H9 (cell line): ENCODE results near the gene BCL11B. TPM values are rescaled to one million over a fixed set of nuclear protein-coding genes. Genes with fewer than 3 reads are reported as not detected.

Experiments used
- DNase-seq: peaks from one replicate; pipeline ENCODE4 v3.0.0-alpha.2; 2017
- H2AFZ ChIP-seq: one replicate; pipeline ENCODE4 v1.6.1; 2013; ENCODE audit warnings: mild to moderate bottlenecking, low read length, control low read depth, moderate library complexity
- H2AK5ac ChIP-seq: 2 replicates; pipeline ENCODE4 v1.6.1; 2013; ENCODE audit warnings: low read length, control low read depth, mixed read lengths; ENCODE audit not compliant: insufficient read length
- H2BK120ac ChIP-seq: one replicate; pipeline ENCODE4 v1.6.1; 2013; ENCODE audit warnings: low read depth, mild to moderate bottlenecking, low read length, control low read depth, inconsistent platforms; ENCODE audit not compliant: poor library complexity, severe bottlenecking
- H2BK12ac ChIP-seq: 2 replicates; pipeline ENCODE4 v1.6.1; 2013; ENCODE audit warnings: low read length, control low read depth, mixed read lengths, low read depth; ENCODE audit not compliant: insufficient read length
- H2BK15ac ChIP-seq: 2 replicates; pipeline ENCODE4 v1.6.1; 2013; ENCODE audit warnings: low read depth, low read length, control low read depth
- H2BK20ac ChIP-seq: one replicate; pipeline ENCODE4 v1.6.1; 2013; ENCODE audit warnings: low read depth, mild to moderate bottlenecking, low read length, control low read depth, inconsistent platforms; ENCODE audit not compliant: poor library complexity, severe bottlenecking
- H2BK5ac ChIP-seq: 2 replicates; pipeline ENCODE4 v1.6.1; 2013; ENCODE audit warnings: low read length, control low read depth, mixed read lengths; ENCODE audit not compliant: insufficient read length
- H3K14ac ChIP-seq: 2 replicates; pipeline ENCODE4 v1.6.1; 2013; ENCODE audit warnings: low read length, control low read depth; ENCODE audit not compliant: insufficient read depth
- H3K18ac ChIP-seq: 2 replicates; pipeline ENCODE4 v1.6.1; 2013; ENCODE audit warnings: low read depth, mild to moderate bottlenecking, mixed read lengths, low read length, control low read depth; ENCODE audit not compliant: insufficient read length
- H3K23ac ChIP-seq: 2 replicates; pipeline ENCODE4 v1.6.1; 2013; ENCODE audit warnings: low read length, control low read depth, mixed read lengths, low read depth; ENCODE audit not compliant: insufficient read length
- H3K23me2 ChIP-seq: 2 replicates; pipeline ENCODE4 v1.6.1; 2013; ENCODE audit warnings: low read depth, mild to moderate bottlenecking, mixed read lengths, low read length, control low read depth; ENCODE audit not compliant: insufficient read length, poor library complexity, severe bottlenecking
- H3K27ac ChIP-seq: 2 replicates; pipeline ENCODE4 v1.5.1; 2013; ENCODE audit warnings: low read length, control low read depth, mixed read lengths, low read depth; ENCODE audit not compliant: insufficient read length
- H3K27me3 ChIP-seq: 2 replicates; pipeline ENCODE4 v1.6.1; 2013; ENCODE audit warnings: low read length, control low read depth, inconsistent platforms; ENCODE audit not compliant: insufficient read depth
- H3K4ac ChIP-seq: 2 replicates; pipeline ENCODE4 v1.6.1; 2013; ENCODE audit warnings: low read depth, mild to moderate bottlenecking, control low read depth, inconsistent platforms, low read length, moderate library complexity
- H3K4me1 ChIP-seq: 2 replicates; pipeline ENCODE4 v1.6.1; 2013; ENCODE audit warnings: low read length, control low read depth, inconsistent platforms; ENCODE audit not compliant: insufficient read depth
- H3K4me2 ChIP-seq: 2 replicates; pipeline ENCODE4 v1.6.1; 2013; ENCODE audit warnings: low read length, control low read depth, mixed read lengths; ENCODE audit not compliant: insufficient read length, insufficient read depth
- H3K56ac ChIP-seq: 2 replicates; pipeline ENCODE4 v1.6.1; 2013; ENCODE audit warnings: low read depth, mild to moderate bottlenecking, mixed read lengths, low read length, control low read depth; ENCODE audit not compliant: insufficient read length
- H3K79me1 ChIP-seq: 2 replicates; pipeline ENCODE4 v1.6.1; 2013; ENCODE audit warnings: low read depth, mild to moderate bottlenecking, moderate library complexity, low read length, control low read depth, inconsistent platforms; ENCODE audit not compliant: insufficient read depth, poor library complexity, severe bottlenecking
- H3K79me2 ChIP-seq: 2 replicates; pipeline ENCODE4 v1.6.1; 2013; ENCODE audit warnings: low read length, control low read depth, inconsistent platforms; ENCODE audit not compliant: insufficient read depth
- H3K9ac ChIP-seq: 2 replicates; pipeline ENCODE4 v1.6.1; 2013; ENCODE audit warnings: low read length, control low read depth, mixed read lengths; ENCODE audit not compliant: insufficient read length; ENCODE audit errors: extremely low read depth
- H3K9me3 ChIP-seq: one replicate; pipeline ENCODE4 v1.6.1; 2013; ENCODE audit warnings: low read depth, low read length, inconsistent platforms; ENCODE audit not compliant: control insufficient read depth
- H3T11ph ChIP-seq: one replicate; pipeline ENCODE4 v1.6.1; 2013; ENCODE audit warnings: mild to moderate bottlenecking, low read length, control low read depth, inconsistent platforms
- H4K20me1 ChIP-seq: one replicate; pipeline ENCODE4 v1.6.1; 2013; ENCODE audit not compliant: control insufficient read depth, insufficient read length, insufficient read depth
- H4K5ac ChIP-seq: 2 replicates; pipeline ENCODE4 v1.6.1; 2013; ENCODE audit warnings: low read depth, mild to moderate bottlenecking, mixed read lengths, low read length, control low read depth; ENCODE audit not compliant: insufficient read length
- H4K8ac ChIP-seq: replicated peaks from 2 replicates; pipeline ENCODE4 v1.6.1; 2013; ENCODE audit warnings: low read length, control low read depth, mixed read lengths, low read depth; ENCODE audit not compliant: insufficient read length
- H4K91ac ChIP-seq: 2 replicates; pipeline ENCODE4 v1.6.1; 2013; ENCODE audit warnings: low read depth, mild to moderate bottlenecking, moderate library complexity, mixed read lengths, low read length, control low read depth; ENCODE audit not compliant: insufficient read length
- H3K27ac Mint-ChIP-seq, 3 experiments: 2 replicates in 2 of 3; 3 replicates in 1 of 3; pipeline ENCODE4 v1.8.0; 2020 to 2021; ENCODE audit warnings: mixed read lengths in 3 of 3, mild to moderate bottlenecking in 1 of 3, moderate library complexity in 1 of 3
- H3K27me3 Mint-ChIP-seq: 2 replicates; pipeline ENCODE4 v1.8.0; 2021; ENCODE audit warnings: low read depth, mild to moderate bottlenecking, moderate library complexity, mixed read lengths
- H3K36me3 Mint-ChIP-seq, 3 experiments: 2 replicates in 2 of 3; 3 replicates in 1 of 3; pipeline ENCODE4 v1.8.0; 2020 to 2021; ENCODE audit warnings: low read depth in 3 of 3, mixed read lengths in 3 of 3; ENCODE audit not compliant: insufficient read depth in 1 of 3
- H3K4me1 Mint-ChIP-seq, 2 experiments: 2 replicates each; pipeline ENCODE4 v1.8.0; 2020; ENCODE audit warnings: mixed read lengths in 2 of 2
- H3K4me3 Mint-ChIP-seq, 2 experiments: 2 replicates in 1 of 2; 3 replicates in 1 of 2; pipeline ENCODE4 v1.8.0; 2020 to 2021; ENCODE audit warnings: mild to moderate bottlenecking in 2 of 2, mixed read lengths in 2 of 2, moderate library complexity in 1 of 2
- H3K9me3 Mint-ChIP-seq, 2 experiments: 2 replicates in 1 of 2; 3 replicates in 1 of 2; pipeline ENCODE4 v1.8.0; 2020; ENCODE audit warnings: mild to moderate bottlenecking in 2 of 2, mixed read lengths in 2 of 2, moderate library complexity in 1 of 2
- WGBS: extraction: QIAGEN DNeasy Blood & Tissue Kit; methylation state at CpG from one replicate; pipeline ENCODE4 v1.1.7; 2013; ENCODE audit warnings: missing lambda C conversion rate, low lambda C conversion rate, mixed read lengths; ENCODE audit not compliant: insufficient read length; ENCODE audit errors: extremely low coverage; 5-methylcytosine and 5-hydroxymethylcytosine counted together
- total RNA-seq: library from RNA; stranded (reverse); gene quantifications from 2 replicates; pipeline ENCODE4 v1.2.1, GENCODE V29; 2021
- TF ChIP-seq, protein P1 (sequence below): fragments of 200-600 bp; sonication (generic); conservative IDR thresholded peaks from 3 replicates; pipeline ENCODE4 v1.8.0; 2021; ENCODE audit warnings: antibody characterized with exemption, mild to moderate bottlenecking

Gene BCL11B
- total RNA-seq, 1 experiment from 2014 or later = 4.9 TPM

DNA sequence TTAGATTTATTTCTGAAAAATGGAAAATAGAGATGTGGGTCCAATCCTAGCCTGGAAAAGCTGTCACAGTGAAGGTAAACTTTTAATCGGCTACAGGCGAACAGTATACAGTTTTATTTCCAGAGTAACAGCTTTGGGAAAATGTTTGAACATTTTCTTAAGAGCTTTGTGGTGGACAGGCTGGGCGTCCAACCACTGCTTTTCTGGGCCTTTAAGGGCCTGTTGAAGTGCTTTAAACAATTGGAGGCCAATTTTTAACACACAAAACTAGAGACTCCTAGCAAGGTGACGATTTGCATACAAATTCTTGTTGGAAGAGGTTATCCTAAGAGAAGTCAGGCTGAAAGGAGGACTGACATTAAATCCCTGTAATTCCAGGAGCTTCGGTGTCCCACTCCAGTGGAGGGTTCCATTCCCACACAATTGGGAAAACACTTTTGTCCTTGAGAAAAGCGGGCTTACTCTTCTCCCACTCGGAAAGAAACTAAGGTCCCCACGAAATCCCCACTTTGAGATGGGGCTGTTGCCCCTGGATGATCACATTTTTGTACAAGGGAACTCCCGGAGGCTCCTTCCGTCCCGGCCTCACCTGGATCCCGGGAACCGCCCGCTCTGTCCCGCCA lies 26.9 kb downstream of the BCL11B start:
- Histone ChIP-seq H4K8ac (no peak overlapping the region), H3K4me2 (peak overlapping the region; percentile 75), H2BK5ac (peak overlapping the region; percentile 65), H3K23me2 (peaks cover 22% of the 10 kb centered on the region), H3K79me2 (no peaks in the 10 kb centered on the region; the same call in 1 of the 2 replicates), H2AK5ac (no peak overlapping the region), H4K91ac (peak overlapping the region; percentile 85), H3T11ph (peak overlapping the region; percentile 67), H2AFZ (no peak overlapping the region), H2BK20ac (peak overlapping the region; percentile 98), H2BK15ac (no peak overlapping the region), H3K27ac (peak overlapping the region; percentile 85), H2BK120ac (peak overlapping the region; percentile 88), H3K79me1 (no peaks in the 10 kb centered on the region), H4K5ac (peak overlapping the region; percentile 27), H3K9me3 (no peaks in the 10 kb centered on the region), H3K56ac (no peak overlapping the region), H2BK12ac (no peak overlapping the region), H3K9ac (peak overlapping the region; percentile 87), H4K20me1 (no peaks in the 10 kb centered on the region), H3K14ac (peak overlapping the region; percentile 98), H3K23ac (no peak overlapping the region), H3K18ac (peak overlapping the region; percentile 99), H3K4me1 (peaks cover 40% of the 10 kb centered on the region), H3K27me3 (no peaks in the 10 kb centered on the region), H3K4ac (peak overlapping the region; percentile 78; the same call in 1 of the 2 replicates)
- Mint-ChIP-seq H3K4me3 (peak overlapping the region; percentile 76 to 90), H3K36me3 (peaks cover 0 to 2% (median 0%) of the 10 kb centered on the region in 3 experiments; a peak in 1 of 7 replicates), H3K9me3 (no peaks in the 10 kb centered on the region; a peak in 1 of 5 replicates), H3K27ac (peak overlapping the region; percentile 61 to 98 (median 97); a peak in 6 of 7 replicates), H3K27me3 (peaks cover 2% of the 10 kb centered on the region), H3K4me1 (peaks cover 68 to 71% of the 10 kb centered on the region in 2 experiments)
- no peak for DNase-seq
- TF ChIP-seq, protein P1, sequence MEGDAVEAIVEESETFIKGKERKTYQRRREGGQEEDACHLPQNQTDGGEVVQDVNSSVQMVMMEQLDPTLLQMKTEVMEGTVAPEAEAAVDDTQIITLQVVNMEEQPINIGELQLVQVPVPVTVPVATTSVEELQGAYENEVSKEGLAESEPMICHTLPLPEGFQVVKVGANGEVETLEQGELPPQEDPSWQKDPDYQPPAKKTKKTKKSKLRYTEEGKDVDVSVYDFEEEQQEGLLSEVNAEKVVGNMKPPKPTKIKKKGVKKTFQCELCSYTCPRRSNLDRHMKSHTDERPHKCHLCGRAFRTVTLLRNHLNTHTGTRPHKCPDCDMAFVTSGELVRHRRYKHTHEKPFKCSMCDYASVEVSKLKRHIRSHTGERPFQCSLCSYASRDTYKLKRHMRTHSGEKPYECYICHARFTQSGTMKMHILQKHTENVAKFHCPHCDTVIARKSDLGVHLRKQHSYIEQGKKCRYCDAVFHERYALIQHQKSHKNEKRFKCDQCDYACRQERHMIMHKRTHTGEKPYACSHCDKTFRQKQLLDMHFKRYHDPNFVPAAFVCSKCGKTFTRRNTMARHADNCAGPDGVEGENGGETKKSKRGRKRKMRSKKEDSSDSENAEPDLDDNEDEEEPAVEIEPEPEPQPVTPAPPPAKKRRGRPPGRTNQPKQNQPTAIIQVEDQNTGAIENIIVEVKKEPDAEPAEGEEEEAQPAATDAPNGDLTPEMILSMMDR = no peak
- no CpG with 5 or more reads among the region's 15 CpGs for WGBS
